22Rv1 (cell line): ENCODE results near the gene PXYLP1.

Experiments
- ZFX ChIP-seq: fragments of 450-650 bp; IDR thresholded peaks from 2 replicates; pipeline ENCODE4 v1.6.1; 2017; ENCODE audit warnings: antibody characterized with exemption, borderline replicate concordance
- TF ChIP-seq, protein P1 (sequence below): fragments of 450-650 bp; IDR thresholded peaks from 2 replicates; pipeline ENCODE4 v1.5.1; 2017; ENCODE audit warnings: mild to moderate bottlenecking

DNA sequence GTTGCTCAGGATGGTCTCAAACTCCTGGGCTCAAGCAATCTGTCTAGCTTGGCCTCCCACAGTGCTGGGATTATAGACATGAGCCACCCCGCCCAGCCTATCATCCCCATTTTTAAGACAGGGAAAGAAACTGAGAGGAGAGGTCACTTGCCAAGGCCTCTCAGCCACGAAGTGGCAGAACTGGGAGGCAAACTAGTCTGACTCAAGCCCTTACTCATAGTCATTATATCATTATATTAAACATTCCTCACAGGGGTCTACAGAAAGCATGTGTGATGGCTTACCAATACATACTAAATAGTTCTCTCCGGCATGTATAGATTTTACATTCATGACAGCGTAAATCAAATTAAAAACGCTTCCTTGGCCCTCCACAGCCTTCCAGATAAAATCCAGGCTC is 74.7 kb downstream of the PXYLP1 start:
- TF ChIP-seq, protein P1, sequence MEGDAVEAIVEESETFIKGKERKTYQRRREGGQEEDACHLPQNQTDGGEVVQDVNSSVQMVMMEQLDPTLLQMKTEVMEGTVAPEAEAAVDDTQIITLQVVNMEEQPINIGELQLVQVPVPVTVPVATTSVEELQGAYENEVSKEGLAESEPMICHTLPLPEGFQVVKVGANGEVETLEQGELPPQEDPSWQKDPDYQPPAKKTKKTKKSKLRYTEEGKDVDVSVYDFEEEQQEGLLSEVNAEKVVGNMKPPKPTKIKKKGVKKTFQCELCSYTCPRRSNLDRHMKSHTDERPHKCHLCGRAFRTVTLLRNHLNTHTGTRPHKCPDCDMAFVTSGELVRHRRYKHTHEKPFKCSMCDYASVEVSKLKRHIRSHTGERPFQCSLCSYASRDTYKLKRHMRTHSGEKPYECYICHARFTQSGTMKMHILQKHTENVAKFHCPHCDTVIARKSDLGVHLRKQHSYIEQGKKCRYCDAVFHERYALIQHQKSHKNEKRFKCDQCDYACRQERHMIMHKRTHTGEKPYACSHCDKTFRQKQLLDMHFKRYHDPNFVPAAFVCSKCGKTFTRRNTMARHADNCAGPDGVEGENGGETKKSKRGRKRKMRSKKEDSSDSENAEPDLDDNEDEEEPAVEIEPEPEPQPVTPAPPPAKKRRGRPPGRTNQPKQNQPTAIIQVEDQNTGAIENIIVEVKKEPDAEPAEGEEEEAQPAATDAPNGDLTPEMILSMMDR = no peak
- TF ChIP-seq ZFX = no peak
